ENCODE data around the gene BICC1.

GRCh38 chr10:58725901-58726300, 213.2 kb downstream of the BICC1 start:
- no peak for TF ChIP-seq CTCF (conservative IDR thresholded peaks at IDR 0.05 in 1 of 2, IDR thresholded peaks at IDR 0.05 in 1 of 2; ENCODE audit: extremely low read depth in 1 of 2, insufficient read depth in 1 of 2, low read depth in 1 of 2, low read length in 2 of 2)
- TF ChIP-seq EZH2 (IDR thresholded peaks at IDR 0.05; ENCODE audit: borderline replicate concordance, low read length) = no peak
